ENCODE results near the gene P4HA2.

Gene P4HA2

GRCh38 chr5:132260051-132260450, 32.4 kb upstream of the P4HA2 start:
- TF ChIP-seq FOXP2 (optimal IDR thresholded peaks at IDR 0.05; ENCODE audit: borderline replicate concordance, extremely low read depth, extremely low read length, insufficient read depth) (no peak), TAF1 (IDR thresholded peaks at IDR 0.05; ENCODE audit: borderline replicate concordance, insufficient read depth, low read length) (no peak), REST (IDR thresholded peaks at IDR 0.05; ENCODE audit: insufficient read depth in 1 of 2, low read depth in 2 of 2, low read length in 2 of 2) (no peak), POLR2AphosphoS5 (IDR thresholded peaks at IDR 0.05; ENCODE audit: low read depth, low read length) (no peak)

DNA sequence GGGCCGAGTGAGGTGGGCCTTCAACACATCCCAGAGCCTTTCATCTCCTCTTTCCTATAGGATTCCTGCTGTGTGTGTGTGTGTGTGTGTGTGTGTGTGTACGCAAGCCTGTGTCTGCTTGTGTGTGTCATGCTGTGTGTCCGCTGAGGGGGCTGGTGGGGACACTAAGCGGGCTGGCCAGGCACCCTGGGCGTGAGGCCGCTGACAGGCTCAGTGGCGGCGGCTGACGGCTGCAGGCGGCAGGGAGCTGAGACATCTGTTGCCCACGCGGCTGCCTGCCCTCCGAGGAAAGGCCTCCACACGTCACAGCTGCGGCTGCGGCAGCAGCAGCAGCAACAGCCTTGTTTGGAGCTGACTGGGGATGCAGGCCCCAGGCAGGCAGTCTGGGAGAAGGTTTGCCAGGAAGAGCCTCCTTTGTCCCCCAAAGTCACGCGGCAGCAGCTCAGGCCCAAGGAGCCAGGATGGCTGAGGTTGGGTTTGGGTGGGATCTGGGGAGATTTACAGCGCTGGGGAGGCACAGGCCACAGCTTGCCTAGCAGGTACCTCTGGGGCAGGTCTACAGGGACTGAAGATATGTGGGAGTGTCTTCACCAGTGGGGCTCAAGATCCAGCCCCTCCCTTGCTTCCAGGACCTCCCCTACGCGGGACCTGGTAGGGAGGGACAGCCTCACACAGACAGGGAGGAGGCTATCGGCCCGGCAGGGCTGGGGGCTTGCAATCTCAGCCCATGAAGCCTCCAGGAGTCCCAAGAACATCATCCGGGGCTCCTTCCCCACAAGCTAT, 31.6 kb upstream of the P4HA2 start:
- TF ChIP-seq TAF1 (IDR thresholded peaks at IDR 0.05; ENCODE audit: borderline replicate concordance, insufficient read depth, low read length) (no peak), SIN3A (IDR thresholded peaks at IDR 0.05; ENCODE audit: borderline replicate concordance, insufficient read depth, low read length) (no peak), REST (IDR thresholded peaks at IDR 0.05; ENCODE audit: insufficient read depth in 1 of 2, low read depth in 2 of 2, low read length in 2 of 2) (no peak)

DNA sequence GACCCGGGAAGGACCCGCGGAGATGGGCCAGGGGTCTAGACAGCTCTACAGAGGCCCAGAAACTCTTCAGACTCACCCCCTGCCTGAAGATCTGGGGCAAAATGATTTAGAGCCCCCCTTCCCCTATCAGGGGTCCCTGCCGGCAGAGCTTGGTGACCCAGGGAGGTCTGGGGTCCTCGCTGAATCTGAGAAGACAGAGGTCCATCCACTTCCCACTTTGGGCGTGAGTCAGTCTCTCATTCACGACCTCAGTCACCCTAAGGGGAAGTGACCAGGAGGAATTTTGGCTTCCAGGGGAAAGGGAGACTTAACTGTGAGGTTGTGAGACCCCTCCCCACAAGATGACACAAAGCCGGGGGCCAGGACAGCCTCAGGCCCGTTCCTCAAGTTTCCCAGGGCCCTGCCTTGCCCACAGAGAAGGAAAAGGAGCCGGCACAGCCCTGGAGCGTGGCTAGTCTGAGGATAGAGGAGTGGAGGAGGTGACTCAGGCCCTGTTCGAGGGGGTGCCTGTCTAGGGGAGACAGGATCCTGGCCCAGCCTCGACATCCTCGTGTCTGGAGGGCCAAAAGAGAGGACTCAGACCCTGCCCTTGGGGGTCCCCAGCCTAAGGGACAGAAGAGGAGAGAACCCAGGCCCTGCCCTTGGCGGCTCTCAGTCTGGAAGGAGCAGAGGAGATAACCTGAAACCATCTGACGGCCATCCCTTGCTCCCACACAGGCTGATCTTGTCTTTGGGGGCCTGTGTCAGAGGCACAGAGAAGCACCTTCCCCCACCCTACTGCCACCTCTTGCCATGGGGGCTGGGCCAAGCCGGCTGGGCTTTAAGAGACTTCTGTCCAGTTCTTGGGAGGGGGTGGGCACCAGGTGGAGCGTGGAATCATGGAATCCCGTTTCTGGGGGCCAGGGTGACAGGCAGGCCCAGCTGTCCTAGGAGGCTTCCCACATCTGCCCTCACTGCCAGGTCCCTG, 30.7 kb upstream of the P4HA2 start:
- TF ChIP-seq TAF1 (IDR thresholded peaks at IDR 0.05; ENCODE audit: borderline replicate concordance, insufficient read depth, low read length) (no peak), SIN3A (IDR thresholded peaks at IDR 0.05; ENCODE audit: borderline replicate concordance, insufficient read depth, low read length) (no peak), POLR2AphosphoS5 (IDR thresholded peaks at IDR 0.05; ENCODE audit: low read depth, low read length) (no peak), FOXP2 (optimal IDR thresholded peaks at IDR 0.05; ENCODE audit: borderline replicate concordance, extremely low read depth, extremely low read length, insufficient read depth) (no peak), REST (IDR thresholded peaks at IDR 0.05; ENCODE audit: insufficient read depth in 1 of 2, low read depth in 2 of 2, low read length in 2 of 2) (no peak)

DNA sequence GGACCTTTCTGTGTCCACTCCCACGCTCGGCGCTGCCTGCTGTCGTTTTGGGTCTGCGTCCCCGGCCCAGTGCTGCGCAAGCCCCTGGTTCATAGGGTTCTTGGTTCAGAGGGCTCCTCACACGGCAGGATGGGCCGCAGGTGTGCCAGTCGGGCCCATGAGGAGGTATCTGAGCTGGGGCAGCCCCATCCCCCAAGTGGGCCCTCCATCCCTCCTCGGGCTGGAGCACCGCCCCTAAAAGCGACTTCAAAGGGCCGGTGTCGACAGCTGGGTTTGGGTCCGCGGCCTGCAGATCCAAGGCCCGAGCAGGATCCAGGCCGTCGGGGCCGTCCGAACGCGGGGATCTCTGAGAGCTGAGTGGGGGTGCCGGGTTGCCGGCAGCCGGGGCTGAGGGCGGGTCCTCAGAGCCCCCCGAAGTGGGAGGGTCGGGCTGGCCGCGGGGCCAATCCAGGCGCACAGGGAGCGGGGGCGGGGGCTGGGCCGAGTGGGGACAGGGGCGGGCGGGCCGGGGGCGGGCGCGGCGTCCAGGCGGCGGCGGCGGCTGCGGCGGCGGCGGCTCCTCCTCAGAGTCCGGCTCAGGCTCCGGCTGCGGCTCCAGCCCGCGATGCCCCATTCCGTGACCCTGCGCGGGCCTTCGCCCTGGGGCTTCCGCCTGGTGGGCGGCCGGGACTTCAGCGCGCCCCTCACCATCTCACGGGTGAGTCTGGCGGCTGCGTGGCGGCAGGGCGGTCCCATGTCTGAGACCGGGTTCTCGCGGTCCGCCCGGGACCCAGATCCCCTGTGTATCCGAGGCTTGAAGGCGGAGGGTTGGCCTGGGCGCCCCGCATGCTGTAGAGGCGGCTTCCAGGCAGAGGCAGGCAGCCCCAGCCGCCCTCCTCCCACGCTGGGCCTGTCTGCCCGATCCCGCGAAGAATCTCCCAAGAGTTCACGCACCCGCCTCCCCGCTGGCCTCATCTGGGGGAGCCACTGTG, 29.8 kb upstream of the P4HA2 start, which contains the start of gene PDLIM4:
PDLIM4 (plus strand) TSS at position 566 of the 971 bp plus-strand sequence; CDS start at position 605, 39 bp downstream.
- no peak for TF ChIP-seq TAF1 (IDR thresholded peaks at IDR 0.05; ENCODE audit: borderline replicate concordance, insufficient read depth, low read length)
- TF ChIP-seq FOXP2 (optimal IDR thresholded peaks at IDR 0.05; ENCODE audit: borderline replicate concordance, extremely low read depth, extremely low read length, insufficient read depth) = no peak
- TF ChIP-seq SIN3A (IDR thresholded peaks at IDR 0.05; ENCODE audit: borderline replicate concordance, insufficient read depth, low read length) = no peak
- no peak for TF ChIP-seq POLR2AphosphoS5 (IDR thresholded peaks at IDR 0.05; ENCODE audit: low read depth, low read length)

- TF ChIP-seq POLR2AphosphoS5 (IDR thresholded peaks at IDR 0.05; ENCODE audit: low read depth, low read length) = no peak
- no peak for TF ChIP-seq FOXP2 (optimal IDR thresholded peaks at IDR 0.05; ENCODE audit: borderline replicate concordance, extremely low read depth, extremely low read length, insufficient read depth)
- TF ChIP-seq TAF1 (IDR thresholded peaks at IDR 0.05; ENCODE audit: borderline replicate concordance, insufficient read depth, low read length) = no peak
- no peak for TF ChIP-seq SIN3A (IDR thresholded peaks at IDR 0.05; ENCODE audit: borderline replicate concordance, insufficient read depth, low read length)
- TF ChIP-seq REST (IDR thresholded peaks at IDR 0.05; ENCODE audit: insufficient read depth in 1 of 2, low read depth in 2 of 2, low read length in 2 of 2) = no peak
Observed at GRCh38 chr5:132256783-132257130, 29.1 kb upstream of the P4HA2 start.
